ENCODE results near the gene ABCC4. TPM values are rescaled to one million over a fixed set of nuclear protein-coding genes. Genes with fewer than 3 reads are reported as not detected.
A peak's percentile ranks its signal among the peaks of the same experiment; 100 is the strongest.

The ABCC4 gene
- total and polyA plus RNA-seq, 2 of the 13 experiments (the other 11 are each of a cell fraction or from before 2014, with no cell fraction given): 4.2 to 11.3 TPM

DNA sequence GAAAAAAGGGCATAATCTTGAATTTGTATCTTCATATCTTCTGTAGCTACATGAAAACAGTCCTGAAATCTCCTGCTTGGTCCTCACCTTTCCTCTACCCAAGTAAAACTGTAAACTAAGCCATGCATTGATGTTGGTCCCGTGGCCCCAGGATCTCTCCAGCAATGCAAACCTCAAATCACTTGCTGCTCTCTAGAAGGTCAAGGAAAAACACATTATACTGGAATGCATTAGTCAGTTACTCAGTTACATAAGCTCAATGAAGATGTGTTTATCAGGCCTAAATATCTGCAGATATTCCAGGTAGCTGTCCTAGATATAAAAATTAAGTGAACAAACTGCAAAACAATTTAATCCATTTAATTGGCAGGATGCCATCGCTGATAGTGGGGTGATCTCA is 261.8 kb downstream of the ABCC4 start:
- ChIA-PET CTCF (ENCODE audit: low intra/inter-chr PET ratio, low total read pairs) (no interaction called here), POLR2A (no interaction called here)
- peaks cover 0 to 1% of the 10 kb centered on the region in 2 experiments; a peak in 1 of 5 replicates for H3K36me3 ChIP-seq (replicated peaks in 1 of 2; ENCODE audit: control insufficient read depth in 1 of 2, insufficient read depth in 2 of 2, low read length in 2 of 2)
- H3K4me2 ChIP-seq (ENCODE audit: low read depth, low read length): no peak overlapping the region
- no peak overlapping the region for H3K9ac ChIP-seq (ENCODE audit: insufficient read depth, low read depth, low read length)
- no peaks in the 10 kb centered on the region for H4K20me1 ChIP-seq (ENCODE audit: insufficient read depth, low read length)
- no TSS peak for BruUV-seq (replicated peaks)
- H3K4me1 ChIP-seq (ENCODE audit: insufficient read depth, low read length): peaks cover 7% of the 10 kb centered on the region
- intact Hi-C loops (cut with micrococcal nuclease; ENCODE audit: unreplicated experiment) (no loop called here), in situ Hi-C loops (cut with HindIII; ENCODE audit: extremely low pct_ligation_motif_present, low pct_unique_long_range_greater_than_20kb) (no loop called here)
- DNase-seq (ENCODE audit: low spot score): peak; percentile 6
- ATAC-seq: no peak
- FAIRE-seq: no peak
- no peak overlapping the region for H3K4me3 ChIP-seq (replicated peaks in 1 of 3; ENCODE audit: insufficient read depth in 1 of 3, low read depth in 2 of 3, low read length in 3 of 3)
- H3K27ac ChIP-seq (ENCODE audit: extremely low read length, insufficient read depth, low read length): no peak overlapping the region
- no peaks in the 10 kb centered on the region for H3K9me3 ChIP-seq (ENCODE audit: low read length)
- no peak overlapping the region for H2AFZ ChIP-seq (ENCODE audit: low read length)
- H3K27me3 ChIP-seq (ENCODE audit: control insufficient read depth in 1 of 2, insufficient read depth in 2 of 2, low read length in 2 of 2): no peaks in the 10 kb centered on the region
- no peaks in the 10 kb centered on the region for H3K79me2 ChIP-seq (ENCODE audit: insufficient read depth, low read length)
- 77% methylated on average over 2 of the region's 2 CpGs for whole genome bisulfite sequencing (ENCODE audit: low lambda C conversion rate)
- TF ChIP-seq, protein P1, sequence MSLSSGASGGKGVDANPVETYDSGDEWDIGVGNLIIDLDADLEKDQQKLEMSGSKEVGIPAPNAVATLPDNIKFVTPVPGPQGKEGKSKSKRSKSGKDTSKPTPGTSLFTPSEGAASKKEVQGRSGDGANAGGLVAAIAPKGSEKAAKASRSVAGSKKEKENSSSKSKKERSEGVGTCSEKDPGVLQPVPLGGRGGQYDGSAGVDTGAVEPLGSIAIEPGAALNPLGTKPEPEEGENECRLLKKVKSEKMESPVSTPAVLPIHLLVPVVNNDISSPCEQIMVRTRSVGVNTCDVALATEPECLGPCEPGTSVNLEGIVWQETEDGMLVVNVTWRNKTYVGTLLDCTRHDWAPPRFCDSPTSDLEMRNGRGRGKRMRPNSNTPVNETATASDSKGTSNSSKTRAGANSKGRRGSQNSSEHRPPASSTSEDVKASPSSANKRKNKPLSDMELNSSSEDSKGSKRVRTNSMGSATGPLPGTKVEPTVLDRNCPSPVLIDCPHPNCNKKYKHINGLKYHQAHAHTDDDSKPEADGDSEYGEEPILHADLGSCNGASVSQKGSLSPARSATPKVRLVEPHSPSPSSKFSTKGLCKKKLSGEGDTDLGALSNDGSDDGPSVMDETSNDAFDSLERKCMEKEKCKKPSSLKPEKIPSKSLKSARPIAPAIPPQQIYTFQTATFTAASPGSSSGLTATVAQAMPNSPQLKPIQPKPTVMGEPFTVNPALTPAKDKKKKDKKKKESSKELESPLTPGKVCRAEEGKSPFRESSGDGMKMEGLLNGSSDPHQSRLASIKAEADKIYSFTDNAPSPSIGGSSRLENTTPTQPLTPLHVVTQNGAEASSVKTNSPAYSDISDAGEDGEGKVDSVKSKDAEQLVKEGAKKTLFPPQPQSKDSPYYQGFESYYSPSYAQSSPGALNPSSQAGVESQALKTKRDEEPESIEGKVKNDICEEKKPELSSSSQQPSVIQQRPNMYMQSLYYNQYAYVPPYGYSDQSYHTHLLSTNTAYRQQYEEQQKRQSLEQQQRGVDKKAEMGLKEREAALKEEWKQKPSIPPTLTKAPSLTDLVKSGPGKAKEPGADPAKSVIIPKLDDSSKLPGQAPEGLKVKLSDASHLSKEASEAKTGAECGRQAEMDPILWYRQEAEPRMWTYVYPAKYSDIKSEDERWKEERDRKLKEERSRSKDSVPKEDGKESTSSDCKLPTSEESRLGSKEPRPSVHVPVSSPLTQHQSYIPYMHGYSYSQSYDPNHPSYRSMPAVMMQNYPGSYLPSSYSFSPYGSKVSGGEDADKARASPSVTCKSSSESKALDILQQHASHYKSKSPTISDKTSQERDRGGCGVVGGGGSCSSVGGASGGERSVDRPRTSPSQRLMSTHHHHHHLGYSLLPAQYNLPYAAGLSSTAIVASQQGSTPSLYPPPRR (CRISPR knock-in tag; IDR thresholded peaks at IDR 0.05; ENCODE audit: borderline replicate concordance): no peak
- TF ChIP-seq YY1 (IDR thresholded peaks at IDR 0.05; ENCODE audit: insufficient read depth, insufficient replicate concordance, low read depth, low read length): no peak
- TF ChIP-seq, protein P2, sequence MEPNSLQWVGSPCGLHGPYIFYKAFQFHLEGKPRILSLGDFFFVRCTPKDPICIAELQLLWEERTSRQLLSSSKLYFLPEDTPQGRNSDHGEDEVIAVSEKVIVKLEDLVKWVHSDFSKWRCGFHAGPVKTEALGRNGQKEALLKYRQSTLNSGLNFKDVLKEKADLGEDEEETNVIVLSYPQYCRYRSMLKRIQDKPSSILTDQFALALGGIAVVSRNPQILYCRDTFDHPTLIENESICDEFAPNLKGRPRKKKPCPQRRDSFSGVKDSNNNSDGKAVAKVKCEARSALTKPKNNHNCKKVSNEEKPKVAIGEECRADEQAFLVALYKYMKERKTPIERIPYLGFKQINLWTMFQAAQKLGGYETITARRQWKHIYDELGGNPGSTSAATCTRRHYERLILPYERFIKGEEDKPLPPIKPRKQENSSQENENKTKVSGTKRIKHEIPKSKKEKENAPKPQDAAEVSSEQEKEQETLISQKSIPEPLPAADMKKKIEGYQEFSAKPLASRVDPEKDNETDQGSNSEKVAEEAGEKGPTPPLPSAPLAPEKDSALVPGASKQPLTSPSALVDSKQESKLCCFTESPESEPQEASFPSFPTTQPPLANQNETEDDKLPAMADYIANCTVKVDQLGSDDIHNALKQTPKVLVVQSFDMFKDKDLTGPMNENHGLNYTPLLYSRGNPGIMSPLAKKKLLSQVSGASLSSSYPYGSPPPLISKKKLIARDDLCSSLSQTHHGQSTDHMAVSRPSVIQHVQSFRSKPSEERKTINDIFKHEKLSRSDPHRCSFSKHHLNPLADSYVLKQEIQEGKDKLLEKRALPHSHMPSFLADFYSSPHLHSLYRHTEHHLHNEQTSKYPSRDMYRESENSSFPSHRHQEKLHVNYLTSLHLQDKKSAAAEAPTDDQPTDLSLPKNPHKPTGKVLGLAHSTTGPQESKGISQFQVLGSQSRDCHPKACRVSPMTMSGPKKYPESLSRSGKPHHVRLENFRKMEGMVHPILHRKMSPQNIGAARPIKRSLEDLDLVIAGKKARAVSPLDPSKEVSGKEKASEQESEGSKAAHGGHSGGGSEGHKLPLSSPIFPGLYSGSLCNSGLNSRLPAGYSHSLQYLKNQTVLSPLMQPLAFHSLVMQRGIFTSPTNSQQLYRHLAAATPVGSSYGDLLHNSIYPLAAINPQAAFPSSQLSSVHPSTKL (CRISPR knock-in tag; IDR thresholded peaks at IDR 0.05): peak; percentile 26; the same call in 1 of the 2 replicates
- no peak for TF ChIP-seq ZNF205 (CRISPR knock-in tag; IDR thresholded peaks at IDR 0.05)
- no peak for TF ChIP-seq PCBP1 (IDR thresholded peaks at IDR 0.05; ENCODE audit: borderline replicate concordance, low read depth, low read length)
- TF ChIP-seq JUND (CRISPR knock-in tag; IDR thresholded peaks at IDR 0.05): no peak
- TF ChIP-seq ETV6 (CRISPR knock-in tag; conservative IDR thresholded peaks at IDR 0.05): no peak
- TF ChIP-seq, protein P3, sequence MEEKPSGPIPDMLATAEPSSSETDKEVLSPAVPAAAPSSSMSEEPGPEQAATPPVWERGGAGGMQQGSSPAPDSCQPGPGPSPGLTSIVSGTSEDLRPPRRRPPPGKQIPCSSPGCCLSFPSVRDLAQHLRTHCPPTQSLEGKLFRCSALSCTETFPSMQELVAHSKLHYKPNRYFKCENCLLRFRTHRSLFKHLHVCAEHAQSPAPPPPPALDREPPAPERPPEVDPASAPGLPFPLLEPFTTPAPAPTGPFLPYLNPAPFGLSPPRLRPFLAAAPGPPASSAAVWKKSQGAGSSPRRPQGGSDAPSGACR (CRISPR knock-in tag; IDR thresholded peaks at IDR 0.05): no peak
- no peak for TF ChIP-seq SCMH1 (CRISPR knock-in tag; IDR thresholded peaks at IDR 0.05; ENCODE audit: borderline replicate concordance)
- no peak for TF ChIP-seq ZNF777 (CRISPR knock-in tag; IDR thresholded peaks at IDR 0.05)
- peak; percentile 40; the same call in 1 of the 2 replicates for TF ChIP-seq RARA (CRISPR knock-in tag; IDR thresholded peaks at IDR 0.05)

All from HepG2 (cell line).